Astrocyte of the cerebellum (primary cell): ENCODE measurements around the gene NFIA.

Experiments
- DNase-seq: peaks from one replicate; pipeline ENCODE4 v3.0.0-alpha.2; 2011; ENCODE audit warnings: low read depth
- H3K4me3 ChIP-seq: 2 replicates; pipeline ENCODE4 v1.5.1; 2011; ENCODE audit warnings: mild to moderate bottlenecking, low read depth, low read length, moderate library complexity
- CTCF ChIP-seq: IDR thresholded peaks from 2 replicates; pipeline ENCODE4 v1.5.1; 2012; ENCODE audit warnings: low read length, low read depth, moderate library complexity, mild to moderate bottlenecking; ENCODE audit errors: missing control alignments
- in situ Hi-C: cut with HindIII; loops from 2 replicates; pipeline ENCODE4 v1.10.0; 2017; ENCODE audit warnings: low sequenced_read_pairs

The NFIA gene

GRCh38 chr1:61138305-61138704 is 55.9 kb downstream of the NFIA start:
- DNase-seq = no peak
- H3K4me3 ChIP-seq = no peak overlapping the region
- no peak for TF ChIP-seq CTCF
- in situ Hi-C loops = no loop called here

- no peak for TF ChIP-seq CTCF
- no peak overlapping the region for H3K4me3 ChIP-seq
- in situ Hi-C loops = no loop called here
- peak; percentile 45 for DNase-seq
Measured at GRCh38 chr1:61138921-61139774, 56.8 kb downstream of the NFIA start.

GRCh38 chr1:61139775-61140549 is 57.6 kb downstream of the NFIA start:
- in situ Hi-C loops = no loop called here
- no peak for TF ChIP-seq CTCF
- no peak overlapping the region for H3K4me3 ChIP-seq
- no peak for DNase-seq

GRCh38 chr1:61140778-61141177 is 58.4 kb downstream of the NFIA start:
- H3K4me3 ChIP-seq = no peak overlapping the region
- no peak for TF ChIP-seq CTCF
- in situ Hi-C loops = no loop called here
- DNase-seq = no peak

GRCh38 chr1:61141288-61142042 is 59.1 kb downstream of the NFIA start:
- no peak for TF ChIP-seq CTCF
- no peak overlapping the region for H3K4me3 ChIP-seq
- DNase-seq = no peak
- in situ Hi-C loops = no loop called here

- no peak overlapping the region for H3K4me3 ChIP-seq
- in situ Hi-C loops = no loop called here
- no peak for TF ChIP-seq CTCF
- DNase-seq = no peak
Measured at GRCh38 chr1:61142043-61142440, 59.7 kb downstream of the NFIA start.
